ENCODE data around the gene DNAJC3.

DNAJC3 gene

GRCh38 chr13:95647321-95647720, 29.6 kb upstream of the DNAJC3 start:
- Histone ChIP-seq H2BK12ac (ENCODE audit: low read length) (no peak overlapping the region), H3K18ac (ENCODE audit: low read length) (no peak overlapping the region), H3K4me1 (ENCODE audit: control insufficient read depth in 2 of 2, insufficient read depth in 1 of 2, low read depth in 1 of 2, low read length in 2 of 2) (peaks cover 0 to 4% of the 10 kb centered on the region in 2 donors), H3K4me3 (ENCODE audit: low read length in 2 of 2) (no peak overlapping the region), H2BK15ac (ENCODE audit: low read length) (no peak overlapping the region), H2BK120ac (ENCODE audit: low read depth, low read length) (no peak overlapping the region), H4K8ac (ENCODE audit: low read depth, low read length) (no peak overlapping the region), H3K14ac (ENCODE audit: low read length) (no peak overlapping the region), H3K4ac (ENCODE audit: low read length) (no peak overlapping the region), H2AK5ac (ENCODE audit: low read depth, low read length) (no peak overlapping the region), H3K27me3 (ENCODE audit: control insufficient read depth in 3 of 3, insufficient read depth in 3 of 3, low read depth in 1 of 3, low read length in 3 of 3) (peaks cover 0 to 6% (median 0%) of the 10 kb centered on the region in 3 experiments), H2AFZ (ENCODE audit: low read length) (no peak overlapping the region), H2BK5ac (ENCODE audit: low read length) (no peak overlapping the region), H3K27ac (replicated peaks; ENCODE audit: low read length) (no peak overlapping the region), H3K4me2 (ENCODE audit: insufficient read depth, low read length, poor library complexity, severe bottlenecking) (no peak overlapping the region), H3K9me3 (replicated peaks in 1 of 2; ENCODE audit: control insufficient read depth in 2 of 2, insufficient read depth in 1 of 2, low read depth in 1 of 2, low read length in 2 of 2) (peaks cover 0 to 3% of the 10 kb centered on the region in 2 donors), H4K91ac (ENCODE audit: low read depth, low read length, poor library complexity) (no peak overlapping the region), H3K23ac (ENCODE audit: low read depth, low read length, poor library complexity) (no peak overlapping the region), H3K36me3 (replicated peaks in 1 of 2; ENCODE audit: control insufficient read depth in 2 of 2, insufficient read depth in 2 of 2, low read length in 2 of 2) (peaks cover 0 to 4% of the 10 kb centered on the region in 2 donors), H3K9ac (ENCODE audit: low read depth, low read length, poor library complexity) (no peak overlapping the region), H3K79me1 (ENCODE audit: low read depth, low read length) (peaks cover 7% of the 10 kb centered on the region)
- DNase-seq (ENCODE audit: low spot score) = no peak
- WGBS, 2 donors (ENCODE audit: extremely low coverage in 2 of 2, insufficient read length in 2 of 2, insufficient replicate concordance in 1 of 2) = no CpG with 5 or more reads among the region's 6 CpGs

- Histone ChIP-seq H3K4me3 (ENCODE audit: low read length in 2 of 2) (no peak overlapping the region), H3K4me2 (ENCODE audit: insufficient read depth, low read length, poor library complexity, severe bottlenecking) (no peak overlapping the region), H3K27ac (replicated peaks; ENCODE audit: low read length) (no peak overlapping the region), H2BK120ac (ENCODE audit: low read depth, low read length) (no peak overlapping the region), H2BK5ac (ENCODE audit: low read length) (no peak overlapping the region), H3K4ac (ENCODE audit: low read length) (no peak overlapping the region), H3K14ac (ENCODE audit: low read length) (no peak overlapping the region), H4K8ac (ENCODE audit: low read depth, low read length) (no peak overlapping the region), H4K91ac (ENCODE audit: low read depth, low read length, poor library complexity) (no peak overlapping the region), H3K27me3 (ENCODE audit: control insufficient read depth in 3 of 3, insufficient read depth in 3 of 3, low read depth in 1 of 3, low read length in 3 of 3) (peaks cover 0 to 6% (median 0%) of the 10 kb centered on the region in 3 experiments), H2AK5ac (ENCODE audit: low read depth, low read length) (no peak overlapping the region), H3K9ac (ENCODE audit: low read depth, low read length, poor library complexity) (no peak overlapping the region), H2AFZ (ENCODE audit: low read length) (no peak overlapping the region), H3K4me1 (ENCODE audit: control insufficient read depth in 2 of 2, insufficient read depth in 1 of 2, low read depth in 1 of 2, low read length in 2 of 2) (no peaks in the 10 kb centered on the region), H3K79me1 (ENCODE audit: low read depth, low read length) (no peaks in the 10 kb centered on the region), H3K9me3 (replicated peaks in 1 of 2; ENCODE audit: control insufficient read depth in 2 of 2, insufficient read depth in 1 of 2, low read depth in 1 of 2, low read length in 2 of 2) (peaks cover 0 to 3% of the 10 kb centered on the region in 2 donors), H3K36me3 (replicated peaks in 1 of 2; ENCODE audit: control insufficient read depth in 2 of 2, insufficient read depth in 2 of 2, low read length in 2 of 2) (no peaks in the 10 kb centered on the region), H2BK15ac (ENCODE audit: low read length) (no peak overlapping the region), H3K18ac (ENCODE audit: low read length) (no peak overlapping the region), H3K23ac (ENCODE audit: low read depth, low read length, poor library complexity) (no peak overlapping the region), H2BK12ac (ENCODE audit: low read length) (no peak overlapping the region)
- DNase-seq (ENCODE audit: low spot score) = no peak
- no CpG with 5 or more reads among the region's 5 CpGs for WGBS, 2 donors (ENCODE audit: extremely low coverage in 2 of 2, insufficient read length in 2 of 2, insufficient replicate concordance in 1 of 2)
Measured at GRCh38 chr13:95650696-95651095, 26.2 kb upstream of the DNAJC3 start.

GRCh38 chr13:95652244-95652764, 24.6 kb upstream of the DNAJC3 start:
- H2BK120ac ChIP-seq (ENCODE audit: low read depth, low read length) = no peak overlapping the region
- H2BK12ac ChIP-seq (ENCODE audit: low read length) = no peak overlapping the region
- H2BK15ac ChIP-seq (ENCODE audit: low read length) = no peak overlapping the region
- no peak overlapping the region for H3K4me2 ChIP-seq (ENCODE audit: insufficient read depth, low read length, poor library complexity, severe bottlenecking)
- no peak overlapping the region for H3K9ac ChIP-seq (ENCODE audit: low read depth, low read length, poor library complexity)
- H3K27me3 ChIP-seq (ENCODE audit: control insufficient read depth in 3 of 3, insufficient read depth in 3 of 3, low read depth in 1 of 3, low read length in 3 of 3) = peaks cover 0 to 7% (median 0%) of the 10 kb centered on the region in 3 experiments
- H3K23ac ChIP-seq (ENCODE audit: low read depth, low read length, poor library complexity) = no peak overlapping the region
- H3K4me3 ChIP-seq (ENCODE audit: low read length in 2 of 2) = no peak overlapping the region
- H3K36me3 ChIP-seq (replicated peaks in 1 of 2; ENCODE audit: control insufficient read depth in 2 of 2, insufficient read depth in 2 of 2, low read length in 2 of 2) = no peaks in the 10 kb centered on the region
- H2AFZ ChIP-seq (ENCODE audit: low read length) = no peak overlapping the region
- no peak overlapping the region for H3K14ac ChIP-seq (ENCODE audit: low read length)
- no peak overlapping the region for H4K91ac ChIP-seq (ENCODE audit: low read depth, low read length, poor library complexity)
- no peak overlapping the region for H3K27ac ChIP-seq (replicated peaks; ENCODE audit: low read length)
- WGBS, 2 donors (ENCODE audit: extremely low coverage in 2 of 2, insufficient read length in 2 of 2, insufficient replicate concordance in 1 of 2) = no CpG with 5 or more reads among the region's 1 CpG
- no peaks in the 10 kb centered on the region for H3K4me1 ChIP-seq (ENCODE audit: control insufficient read depth in 2 of 2, insufficient read depth in 1 of 2, low read depth in 1 of 2, low read length in 2 of 2)
- DNase-seq (ENCODE audit: low spot score) = no peak
- H2AK5ac ChIP-seq (ENCODE audit: low read depth, low read length) = no peak overlapping the region
- H2BK5ac ChIP-seq (ENCODE audit: low read length) = no peak overlapping the region
- H3K79me1 ChIP-seq (ENCODE audit: low read depth, low read length) = no peaks in the 10 kb centered on the region
- H4K8ac ChIP-seq (ENCODE audit: low read depth, low read length) = no peak overlapping the region
- peaks cover 0 to 3% of the 10 kb centered on the region in 2 donors for H3K9me3 ChIP-seq (replicated peaks in 1 of 2; ENCODE audit: control insufficient read depth in 2 of 2, insufficient read depth in 1 of 2, low read depth in 1 of 2, low read length in 2 of 2)
- H3K4ac ChIP-seq (ENCODE audit: low read length) = no peak overlapping the region
- no peak overlapping the region for H3K18ac ChIP-seq (ENCODE audit: low read length)

GRCh38 chr13:95652821-95653220, 24.1 kb upstream of the DNAJC3 start:
- Histone ChIP-seq H3K9me3 (replicated peaks in 1 of 2; ENCODE audit: control insufficient read depth in 2 of 2, insufficient read depth in 1 of 2, low read depth in 1 of 2, low read length in 2 of 2) (peaks cover 0 to 3% of the 10 kb centered on the region in 2 donors), H3K79me1 (ENCODE audit: low read depth, low read length) (no peaks in the 10 kb centered on the region), H2BK120ac (ENCODE audit: low read depth, low read length) (no peak overlapping the region), H3K4ac (ENCODE audit: low read length) (no peak overlapping the region), H4K91ac (ENCODE audit: low read depth, low read length, poor library complexity) (no peak overlapping the region), H2BK15ac (ENCODE audit: low read length) (no peak overlapping the region), H3K18ac (ENCODE audit: low read length) (no peak overlapping the region), H2BK5ac (ENCODE audit: low read length) (no peak overlapping the region), H3K23ac (ENCODE audit: low read depth, low read length, poor library complexity) (no peak overlapping the region), H3K4me1 (ENCODE audit: control insufficient read depth in 2 of 2, insufficient read depth in 1 of 2, low read depth in 1 of 2, low read length in 2 of 2) (no peaks in the 10 kb centered on the region), H2AK5ac (ENCODE audit: low read depth, low read length) (no peak overlapping the region), H3K4me3 (ENCODE audit: low read length in 2 of 2) (no peak overlapping the region), H3K4me2 (ENCODE audit: insufficient read depth, low read length, poor library complexity, severe bottlenecking) (no peak overlapping the region), H4K8ac (ENCODE audit: low read depth, low read length) (no peak overlapping the region), H3K9ac (ENCODE audit: low read depth, low read length, poor library complexity) (no peak overlapping the region), H2AFZ (ENCODE audit: low read length) (no peak overlapping the region), H2BK12ac (ENCODE audit: low read length) (no peak overlapping the region), H3K27ac (replicated peaks; ENCODE audit: low read length) (no peak overlapping the region), H3K27me3 (ENCODE audit: control insufficient read depth in 3 of 3, insufficient read depth in 3 of 3, low read depth in 1 of 3, low read length in 3 of 3) (peaks cover 0 to 2% (median 0%) of the 10 kb centered on the region in 3 experiments), H3K14ac (ENCODE audit: low read length) (no peak overlapping the region), H3K36me3 (replicated peaks in 1 of 2; ENCODE audit: control insufficient read depth in 2 of 2, insufficient read depth in 2 of 2, low read length in 2 of 2) (no peaks in the 10 kb centered on the region)
- no peak for DNase-seq (ENCODE audit: low spot score)
- WGBS, 2 donors (ENCODE audit: extremely low coverage in 2 of 2, insufficient read length in 2 of 2, insufficient replicate concordance in 1 of 2) = no CpG with 5 or more reads among the region's 3 CpGs

Measured in neuronal stem cell (in vitro differentiated cells).